Mucosa of descending colon (tissue), 3 donors: ENCODE results near the gene PROC. TPM values are rescaled to one million over a fixed set of nuclear protein-coding genes. Genes with fewer than 3 reads are reported as not detected.

ENCODE experiments used
- ATAC-seq: fragments of 200-7000 bp; cut with Tn5 transposase; one replicate; pipeline ENCODE4 v1.9.1; 2020; ENCODE audit warnings: mild to moderate bottlenecking, moderate library complexity
- DNase-seq, 3 donors: peaks; one replicate each; pipeline ENCODE4 v3.0.0-alpha.2; 2020
- H3K36me3 ChIP-seq: fragments of 200-600 bp; one replicate; pipeline ENCODE4 v1.8.0; 2021; ENCODE audit warnings: low read depth, mild to moderate bottlenecking
- H3K4me1 ChIP-seq: fragments of 200-600 bp; one replicate; pipeline ENCODE4 v1.8.0; 2021; ENCODE audit warnings: low read depth, mild to moderate bottlenecking
- H3K4me3 ChIP-seq: fragments of 200-600 bp; one replicate; pipeline ENCODE4 v1.8.0; 2021; ENCODE audit warnings: mild to moderate bottlenecking
- H3K9me3 ChIP-seq: fragments of 200-600 bp; one replicate; pipeline ENCODE4 v1.8.0; 2021; ENCODE audit warnings: mild to moderate bottlenecking
- CTCF ChIP-seq: fragments of 200-600 bp; IDR thresholded peaks from one replicate; pipeline ENCODE4 v1.8.0; 2022; ENCODE audit warnings: antibody characterized with exemption, mild to moderate bottlenecking
- intact Hi-C, 2 donors: fragments of 100-400 bp; cut with DNase I in 1 of 2; cut with micrococcal nuclease in 1 of 2; formaldehyde crosslinking; loops; one replicate each; pipeline versions ENCODE4 v1.11.0 to v1.11.1; 2022; cut with DNase I, micrococcal nuclease
- total RNA-seq, 3 donors: library from RNA; stranded (reverse); fragmentation: NEBNext Ultra II Directional in 2 of 3; extraction: Animal tissue kit (Norgen Biotek cat#: 25700) in 2 of 3; gene quantifications; one replicate each; pipeline versions ENCODE4 v1.2.1 to v1.2.4, GENCODE V29; 2021 to 2023
- donor health status: DM: no; HTN: no; CAD: no; lungs with moderate emphysema.
- donor health status: DM: no; HTN: no; CAD: no.
- donor health status: DM: no; HTN: yes; CAD: no.

The PROC gene
- total RNA-seq, 3 donors from 2014 or later = 0.80 to 3.6 (median 0.95) TPM

DNA sequence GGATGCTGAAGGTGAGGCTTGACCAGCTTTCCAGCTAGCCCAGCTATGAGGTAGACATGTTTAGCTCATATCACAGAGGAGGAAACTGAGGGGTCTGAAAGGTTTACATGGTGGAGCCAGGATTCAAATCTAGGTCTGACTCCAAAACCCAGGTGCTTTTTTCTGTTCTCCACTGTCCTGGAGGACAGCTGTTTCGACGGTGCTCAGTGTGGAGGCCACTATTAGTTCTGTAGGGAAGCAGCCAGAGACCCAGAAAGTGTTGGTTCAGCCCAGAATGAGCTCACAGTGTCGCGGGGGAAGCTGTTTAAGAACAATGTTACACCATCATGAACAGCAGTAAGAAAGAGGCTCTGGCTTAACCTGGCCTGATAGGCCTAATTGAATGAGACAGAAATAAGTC, 11.1 kb downstream of the PROC start:
- intact Hi-C loops = no loop called here
- no peaks in the 10 kb centered on the region for H3K4me1 ChIP-seq
- no peaks in the 10 kb centered on the region for H3K36me3 ChIP-seq
- ATAC-seq (no peak), DNase-seq (no peak)
- TF ChIP-seq CTCF = no peak
- no peaks in the 10 kb centered on the region for H3K9me3 ChIP-seq
- no peak overlapping the region for H3K4me3 ChIP-seq

DNA sequence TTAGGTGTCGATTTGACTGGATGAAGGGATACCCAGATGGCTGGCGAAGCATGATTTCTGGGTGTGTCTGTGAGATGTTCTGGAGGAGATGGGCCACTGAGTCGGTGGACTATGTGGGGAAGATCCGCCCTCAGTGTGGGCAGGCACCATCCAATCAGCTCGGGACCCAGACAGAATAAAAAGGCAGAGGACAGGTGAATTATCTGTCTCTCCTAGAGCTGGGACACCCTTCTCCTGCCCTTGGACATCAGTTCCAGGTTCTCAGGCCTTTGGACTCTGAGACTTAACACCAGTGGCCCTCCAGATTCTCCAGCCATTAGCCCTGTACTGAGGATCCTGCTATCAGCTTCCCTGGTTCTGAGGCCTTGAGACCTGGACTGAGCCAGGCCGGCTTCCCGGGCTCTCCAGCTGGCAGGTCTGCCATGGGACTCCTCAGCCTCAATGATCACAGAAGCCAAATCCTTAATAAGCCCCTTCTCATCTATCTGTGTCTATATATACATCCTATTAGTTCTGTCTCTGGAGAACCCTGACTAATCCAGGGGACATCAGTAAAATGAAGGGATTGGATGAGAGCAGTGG, 11.7 kb downstream of the PROC start:
- TF ChIP-seq CTCF = no peak
- Histone ChIP-seq H3K4me1 (no peaks in the 10 kb centered on the region), H3K9me3 (no peaks in the 10 kb centered on the region), H3K4me3 (no peak overlapping the region), H3K36me3 (no peaks in the 10 kb centered on the region)
- ATAC-seq (no peak), DNase-seq (no peak)
- intact Hi-C loops = no loop called here

- Histone ChIP-seq H3K36me3 (no peaks in the 10 kb centered on the region), H3K4me1 (no peaks in the 10 kb centered on the region), H3K4me3 (no peak overlapping the region), H3K9me3 (no peaks in the 10 kb centered on the region)
- DNase-seq (no peak), ATAC-seq (no peak)
- intact Hi-C loops = no loop called here
- TF ChIP-seq CTCF = no peak
These were observed 13.3 kb downstream of the PROC start for GRCh38 chr2:127431408-127432023.

DNA sequence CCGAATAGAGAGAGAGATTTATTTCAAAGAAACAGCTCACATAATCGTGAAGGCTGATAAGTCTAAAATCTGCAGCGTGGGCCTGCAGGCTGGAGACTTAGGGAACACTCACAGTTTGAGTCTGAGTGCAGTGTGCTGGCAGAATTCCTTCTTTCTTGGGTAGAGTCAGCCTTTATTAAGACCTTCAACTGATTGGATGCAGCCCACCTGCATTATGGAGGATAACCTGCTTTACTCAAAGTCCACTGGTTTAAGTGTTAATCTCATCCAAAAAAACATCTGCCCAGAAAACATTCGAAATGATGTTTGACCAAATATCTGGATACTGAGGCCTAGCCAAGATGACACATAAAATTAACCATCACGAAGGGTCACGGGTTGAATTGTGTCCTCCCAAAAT, 16.3 kb downstream of the PROC start:
- no peaks in the 10 kb centered on the region for H3K9me3 ChIP-seq
- no peaks in the 10 kb centered on the region for H3K36me3 ChIP-seq
- peaks cover 11% of the 10 kb centered on the region for H3K4me1 ChIP-seq
- TF ChIP-seq CTCF = no peak
- H3K4me3 ChIP-seq = no peak overlapping the region
- intact Hi-C loops = no loop called here
- ATAC-seq (no peak), DNase-seq (no peak)

DNA sequence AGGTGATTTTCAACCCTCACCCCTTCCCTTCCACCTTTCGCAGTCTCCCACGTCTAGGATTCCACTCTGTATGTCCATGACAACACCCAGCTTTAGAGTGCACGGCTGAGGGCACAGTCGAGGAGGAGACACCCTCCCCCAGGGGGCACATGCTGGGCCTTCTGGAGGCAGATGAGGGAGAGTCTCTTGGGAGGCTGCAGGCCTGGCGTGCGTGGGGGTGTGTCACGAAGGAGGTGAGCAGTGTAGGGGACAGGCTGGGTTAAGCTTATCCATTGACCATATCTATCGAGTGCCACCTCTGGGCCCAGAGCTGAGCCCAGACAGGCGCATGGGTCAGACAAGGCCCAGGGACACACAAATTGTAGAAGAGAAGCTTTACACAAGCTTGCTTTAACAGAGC, 18.8 kb downstream of the PROC start:
- peaks cover 6% of the 10 kb centered on the region for H3K9me3 ChIP-seq
- H3K4me1 ChIP-seq = peaks cover 11% of the 10 kb centered on the region
- ATAC-seq (no peak), DNase-seq (no peak)
- H3K4me3 ChIP-seq = no peak overlapping the region
- TF ChIP-seq CTCF = no peak
- intact Hi-C loops = no loop called here
- H3K36me3 ChIP-seq = no peaks in the 10 kb centered on the region
